IMR-90 (cell line): Measurements from ENCODE around the gene CYP4F22.

Experiments
- BHLHE40 ChIP-seq: fragments of 150-350 bp; IDR thresholded peaks from 2 replicates; pipeline ENCODE4 v1.6.1; 2016; ENCODE audit warnings: mild to moderate bottlenecking, low read depth, low read length
- CTCF ChIP-seq: conservative IDR thresholded peaks from 2 replicates; pipeline ENCODE4 v1.5.1; 2012; ENCODE audit warnings: mild to moderate bottlenecking, low read depth, low read length, improper control_type of control experiment
- FOS ChIP-seq: fragments of 150-350 bp; IDR thresholded peaks from 2 replicates; pipeline ENCODE4 v1.6.1; 2016; ENCODE audit warnings: low read depth, low read length
- MAFK ChIP-seq: IDR thresholded peaks from 2 replicates; pipeline ENCODE4 v1.6.1; 2012; ENCODE audit warnings: low read depth, low read length, improper control_type of control experiment
- MAZ ChIP-seq: IDR thresholded peaks from 2 replicates; pipeline ENCODE4 v1.6.1; 2012; ENCODE audit warnings: low read depth, mild to moderate bottlenecking, low read length, improper control_type of control experiment, moderate library complexity, borderline replicate concordance
- MXI1 ChIP-seq: IDR thresholded peaks from 2 replicates; pipeline ENCODE4 v1.6.1; 2012; ENCODE audit warnings: low read depth, mild to moderate bottlenecking, low read length, moderate library complexity, borderline replicate concordance
- POLR2A ChIP-seq: IDR thresholded peaks from 2 replicates; pipeline ENCODE4 v1.6.1; 2012; ENCODE audit warnings: mild to moderate bottlenecking, low read depth, low read length
- RAD21 ChIP-seq: IDR thresholded peaks from 2 replicates; pipeline ENCODE4 v1.6.1; 2012; ENCODE audit warnings: low read length, improper control_type of control experiment
- RCOR1 ChIP-seq: IDR thresholded peaks from 2 replicates; pipeline ENCODE4 v1.6.1; 2012; ENCODE audit warnings: mild to moderate bottlenecking, low read length, improper control_type of control experiment; ENCODE audit not compliant: insufficient replicate concordance
- RFX5 ChIP-seq: IDR thresholded peaks from 2 replicates; pipeline ENCODE4 v1.8.0; 2012; ENCODE audit warnings: low read depth, mild to moderate bottlenecking, low read length, moderate library complexity
- SMC3 ChIP-seq: fragments of 150-350 bp; IDR thresholded peaks from 2 replicates; pipeline ENCODE4 v1.6.1; 2016; ENCODE audit warnings: low read depth, mild to moderate bottlenecking, antibody characterized with exemption, low read length, moderate library complexity
- USF2 ChIP-seq: fragments of 150-350 bp; IDR thresholded peaks from 2 replicates; pipeline ENCODE4 v1.6.1; 2017; ENCODE audit warnings: mild to moderate bottlenecking, antibody characterized with exemption, low read length, low read depth

GRCh38 chr19:15525291-15525690 is 17.0 kb downstream of the CYP4F22 start:
- TF ChIP-seq RFX5 (no peak), RAD21 (no peak), CTCF (no peak), MAFK (no peak), USF2 (no peak), POLR2A (no peak), SMC3 (no peak), MXI1 (no peak), MAZ (no peak), FOS (no peak), RCOR1 (no peak), BHLHE40 (no peak)
